ENCODE data around the gene IL17B. TPM values are rescaled to one million over a fixed set of nuclear protein-coding genes. Genes with fewer than 3 reads are reported as not detected.

Gene IL17B
- total RNA-seq, 1 donor = not detected

DNA sequence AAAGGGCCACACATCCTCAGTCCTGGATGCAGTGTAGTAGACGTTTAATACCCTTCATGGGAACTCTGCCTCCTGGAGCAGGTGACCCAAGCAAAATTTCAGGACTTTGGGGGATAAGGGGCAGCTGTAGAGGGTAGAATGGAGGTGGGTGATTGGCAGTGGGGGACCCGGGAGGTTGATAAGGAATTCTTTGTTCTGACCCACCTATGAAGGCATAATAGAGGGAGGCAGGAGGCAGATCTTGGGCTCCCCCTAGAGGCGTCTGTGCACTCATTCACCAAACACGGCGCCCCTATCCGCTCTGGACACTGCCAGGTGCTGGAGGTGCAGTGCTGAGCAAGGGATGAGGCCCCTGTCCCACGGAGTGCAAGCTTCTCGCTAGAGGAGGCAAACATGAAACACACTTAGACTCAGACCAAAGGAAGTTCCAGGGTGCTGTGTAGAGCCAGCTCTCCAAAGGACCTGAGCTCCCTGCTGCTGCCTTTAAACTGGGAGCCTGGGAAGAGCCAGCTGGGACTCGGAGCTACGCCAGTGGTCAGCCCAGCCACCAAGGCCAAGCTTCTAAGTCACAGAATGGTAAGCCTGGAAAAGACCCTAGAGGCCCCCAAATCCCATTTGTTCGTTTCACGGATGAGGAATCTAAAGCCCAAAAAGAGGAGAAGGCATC is 7.7 kb downstream of the IL17B start:
- peak; percentile 60 for DNase-seq (ENCODE audit: low read depth)
- H3K4me3 ChIP-seq (ENCODE audit: low read depth, low read length) = no peak overlapping the region
- TF ChIP-seq, protein P1, sequence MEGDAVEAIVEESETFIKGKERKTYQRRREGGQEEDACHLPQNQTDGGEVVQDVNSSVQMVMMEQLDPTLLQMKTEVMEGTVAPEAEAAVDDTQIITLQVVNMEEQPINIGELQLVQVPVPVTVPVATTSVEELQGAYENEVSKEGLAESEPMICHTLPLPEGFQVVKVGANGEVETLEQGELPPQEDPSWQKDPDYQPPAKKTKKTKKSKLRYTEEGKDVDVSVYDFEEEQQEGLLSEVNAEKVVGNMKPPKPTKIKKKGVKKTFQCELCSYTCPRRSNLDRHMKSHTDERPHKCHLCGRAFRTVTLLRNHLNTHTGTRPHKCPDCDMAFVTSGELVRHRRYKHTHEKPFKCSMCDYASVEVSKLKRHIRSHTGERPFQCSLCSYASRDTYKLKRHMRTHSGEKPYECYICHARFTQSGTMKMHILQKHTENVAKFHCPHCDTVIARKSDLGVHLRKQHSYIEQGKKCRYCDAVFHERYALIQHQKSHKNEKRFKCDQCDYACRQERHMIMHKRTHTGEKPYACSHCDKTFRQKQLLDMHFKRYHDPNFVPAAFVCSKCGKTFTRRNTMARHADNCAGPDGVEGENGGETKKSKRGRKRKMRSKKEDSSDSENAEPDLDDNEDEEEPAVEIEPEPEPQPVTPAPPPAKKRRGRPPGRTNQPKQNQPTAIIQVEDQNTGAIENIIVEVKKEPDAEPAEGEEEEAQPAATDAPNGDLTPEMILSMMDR (IDR thresholded peaks at IDR 0.05; ENCODE audit: insufficient read depth, low read length) = peak; percentile 89

- TF ChIP-seq, protein P1 (IDR thresholded peaks at IDR 0.05; ENCODE audit: insufficient read depth, low read length) = no peak
- no peak for DNase-seq (ENCODE audit: low read depth)
- no peak overlapping the region for H3K4me3 ChIP-seq (ENCODE audit: low read depth, low read length)
Observed at GRCh38 chr5:149370878-149371277, 8.2 kb downstream of the IL17B start.

- TF ChIP-seq, protein P1 (IDR thresholded peaks at IDR 0.05; ENCODE audit: insufficient read depth, low read length) = no peak
- no peak overlapping the region for H3K4me3 ChIP-seq (ENCODE audit: low read depth, low read length)
- no peak for DNase-seq (ENCODE audit: low read depth)
Observed at GRCh38 chr5:149367972-149368645, 11.0 kb downstream of the IL17B start.

DNA sequence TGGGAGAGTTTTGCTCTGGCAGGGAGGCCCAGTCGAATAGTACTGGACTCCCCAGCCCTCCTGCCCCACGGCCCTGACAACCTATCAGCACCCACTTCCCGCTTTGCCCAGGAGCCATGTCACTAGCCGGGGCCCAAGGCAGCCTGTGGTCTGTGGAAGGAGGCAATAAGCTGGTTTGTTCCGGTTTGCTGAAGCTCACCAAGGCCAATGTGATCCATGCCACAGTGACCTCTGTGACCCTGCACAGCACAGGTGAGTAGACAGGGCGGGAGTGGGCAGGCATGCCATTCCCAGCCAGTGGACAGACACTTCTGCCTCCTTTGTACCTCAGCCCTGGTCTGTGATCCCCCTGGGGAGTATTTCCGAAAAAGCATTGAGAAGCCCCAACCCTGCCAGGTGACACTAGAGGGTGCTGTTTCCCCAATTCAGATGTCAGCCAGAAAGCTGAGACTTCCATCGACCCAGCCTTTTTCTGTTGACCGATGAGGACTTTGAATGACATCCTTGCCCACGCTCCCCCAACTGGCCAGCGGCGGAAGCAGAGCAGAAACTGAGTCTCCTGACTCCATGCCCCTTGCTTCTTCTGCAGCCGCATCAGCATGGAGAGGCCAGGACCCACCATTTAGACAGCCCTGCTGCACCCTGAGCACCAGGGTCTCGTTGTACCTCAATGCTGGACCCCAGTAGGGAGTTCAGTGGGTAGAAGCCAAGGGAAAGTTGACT is 11.7 kb downstream of the IL17B start:
- DNase-seq (ENCODE audit: low read depth) = peak; percentile 71
- TF ChIP-seq, protein P1 (IDR thresholded peaks at IDR 0.05; ENCODE audit: insufficient read depth, low read length) = peak; percentile 88
- no peak overlapping the region for H3K4me3 ChIP-seq (ENCODE audit: low read depth, low read length)

- no peak overlapping the region for H3K4me3 ChIP-seq (ENCODE audit: low read depth, low read length)
- TF ChIP-seq, protein P1 (IDR thresholded peaks at IDR 0.05; ENCODE audit: insufficient read depth, low read length) = no peak
- DNase-seq (ENCODE audit: low read depth) = no peak
Observed at GRCh38 chr5:149366169-149366729, 12.8 kb downstream of the IL17B start.

DNA sequence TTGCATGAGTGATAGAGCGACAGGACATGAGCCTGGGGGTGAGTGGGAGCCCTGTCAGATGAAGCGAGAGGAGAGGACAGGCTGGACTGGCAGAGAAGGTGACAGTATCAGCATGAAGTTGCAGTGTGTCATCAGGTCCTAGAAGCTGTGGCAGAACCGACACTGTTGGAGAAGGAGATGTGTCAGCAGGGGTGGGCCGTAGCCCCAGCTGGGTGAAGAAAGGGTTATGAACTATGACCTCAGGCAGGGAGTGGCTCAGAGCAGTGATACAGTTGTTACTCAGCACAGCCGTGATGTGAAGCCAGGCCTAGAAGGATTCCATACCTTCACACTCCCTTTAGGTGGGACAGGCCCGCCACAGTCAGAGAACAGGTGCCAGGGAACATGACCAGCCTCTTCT is 13.7 kb downstream of the IL17B start:
- TF ChIP-seq, protein P1 (IDR thresholded peaks at IDR 0.05; ENCODE audit: insufficient read depth, low read length) = no peak
- H3K4me3 ChIP-seq (ENCODE audit: low read depth, low read length) = no peak overlapping the region
- no peak for DNase-seq (ENCODE audit: low read depth)

All from fibroblast of the aortic adventitia (primary cell).